Measurements from ENCODE around the gene GRK3.

- TF ChIP-seq CTCF (IDR thresholded peaks at IDR 0.05; ENCODE audit: low read depth, low read length) (no peak), POLR2A (IDR thresholded peaks at IDR 0.05; ENCODE audit: extremely low read depth, insufficient read length) (no peak), MAX (IDR thresholded peaks at IDR 0.05; ENCODE audit: low read depth, low read length) (no peak)
Measured at GRCh38 chr22:25651332-25652085, 87.0 kb downstream of the GRK3 start.
